T-cell (primary cell): ENCODE measurements around the gene ALPL. TPM values are rescaled to one million over a fixed set of nuclear protein-coding genes. Genes with fewer than 3 reads are reported as not detected.
A peak's percentile ranks its signal among the peaks of the same experiment; 100 is the strongest.

ENCODE experiments used
- ATAC-seq, 4 experiments: fragments of 200-7000 bp in 3 of 4; fragments of 150-1000 bp in 1 of 4; cut with Tn5 transposase; replicated peaks in 1 of 4; 1 replicate in 3 of 4; 2 replicates in 1 of 4; pipeline ENCODE4 v1.10.0; 2021; ENCODE audit warnings: moderate library complexity in 3 of 4, mild to moderate bottlenecking in 2 of 4, moderate number of reproducible peaks in 1 of 4
- CTCF ChIA-PET, 2 donors: fragments of 300-600 bp; sonication (Branson Sonifier 250); formaldehyde crosslinking; loops; one replicate each; lab custom pipeline; 2022; ENCODE audit warnings: antibody characterized with exemption in 2 of 2; lab: Charles Lee
- POLR2A ChIA-PET, 2 donors: fragments of 300-600 bp; sonication (Branson Sonifier 250); formaldehyde crosslinking; loops; one replicate each; lab custom pipeline; 2022; ENCODE audit warnings: antibody characterized with exemption in 2 of 2; lab: Charles Lee
- DNase-seq, 35 experiments: peaks; one replicate each; pipeline versions ENCODE4 v3.0.0 to v3.0.0-alpha.2; 2013 to 2023
- H3K27ac ChIP-seq: one replicate; pipeline ENCODE4 v1.5.1; 2013; ENCODE audit warnings: low read length
- H3K27me3 ChIP-seq, 2 experiments: replicated peaks in 1 of 2; 1 replicate in 1 of 2; 2 replicates in 1 of 2; pipeline versions ENCODE4 v1.6.1 to v1.7.0; 2013; ENCODE audit warnings: low read length in 1 of 2, mixed read lengths in 1 of 2; ENCODE audit not compliant: control insufficient read depth in 2 of 2, insufficient read depth in 2 of 2; ENCODE audit errors: extremely low read depth in 1 of 2
- H3K36me3 ChIP-seq, 2 donors: 1 replicate in 1 of 2; 2 replicates in 1 of 2; pipeline versions ENCODE4 v1.6.1 to v1.7.0; 2013; ENCODE audit warnings: low read length in 1 of 2; ENCODE audit not compliant: control insufficient read depth in 2 of 2, insufficient read depth in 1 of 2; ENCODE audit errors: extremely low read depth in 1 of 2
- H3K4me1 ChIP-seq, 2 experiments: 1 replicate in 1 of 2; 2 replicates in 1 of 2; pipeline versions ENCODE4 v1.6.1 to v1.7.0; 2013; ENCODE audit warnings: low read length in 2 of 2, mixed read lengths in 1 of 2; ENCODE audit not compliant: insufficient read depth in 2 of 2, control insufficient read depth in 1 of 2; ENCODE audit errors: extremely low read depth in 1 of 2
- H3K4me3 ChIP-seq, 2 donors: 1 replicate in 1 of 2; 2 replicates in 1 of 2; pipeline versions ENCODE4 v1.5.1 to v1.7.0; 2013; ENCODE audit warnings: mild to moderate bottlenecking in 2 of 2, low read length in 1 of 2, moderate library complexity in 1 of 2; ENCODE audit not compliant: control insufficient read depth in 1 of 2; ENCODE audit errors: extremely low read depth in 1 of 2
- H3K9me3 ChIP-seq: 2 replicates; pipeline ENCODE4 v1.7.0; 2013
- H3K27ac Mint-ChIP-seq, 2 donors: one replicate each; pipeline ENCODE4 v1.8.0; 2020 to 2021; ENCODE audit warnings: mild to moderate bottlenecking in 2 of 2, mixed read lengths in 2 of 2
- H3K27me3 Mint-ChIP-seq, 2 donors: one replicate each; pipeline ENCODE4 v1.8.0; 2021 to 2022; ENCODE audit warnings: mixed read lengths in 2 of 2
- H3K36me3 Mint-ChIP-seq: one replicate; pipeline ENCODE4 v1.8.0; 2021; ENCODE audit warnings: mixed read lengths
- H3K4me1 Mint-ChIP-seq, 3 donors: one replicate each; pipeline ENCODE4 v1.8.0; 2020 to 2022; ENCODE audit warnings: mixed read lengths in 3 of 3, mild to moderate bottlenecking in 1 of 3
- H3K4me3 Mint-ChIP-seq, 3 donors: one replicate each; pipeline ENCODE4 v1.8.0; 2020 to 2022; ENCODE audit warnings: mild to moderate bottlenecking in 3 of 3, mixed read lengths in 3 of 3, moderate library complexity in 3 of 3
- H3K9me3 Mint-ChIP-seq, 3 donors: one replicate each; pipeline ENCODE4 v1.8.0; 2020 to 2022; ENCODE audit warnings: mixed read lengths in 3 of 3
- WGBS: methylation state at CpG from one replicate; pipeline ENCODE4 v1.1.5; 2013; ENCODE audit warnings: missing lambda C conversion rate; ENCODE audit not compliant: insufficient coverage; 5-methylcytosine and 5-hydroxymethylcytosine counted together
- total RNA-seq, 35 experiments: library from RNA in 6 of 35; stranded (reverse) in 6 of 35; fragments of 120-200 nt in 1 of 35; gene quantifications; one replicate each; pipeline versions ENCODE4 v1.2.1 to v1.2.4 and lab custom pipeline; 2013 to 2026

Gene ALPL
- total RNA-seq, 5 donors from 2014 or later (not counting 1 experiment from before 2014, with no cell fraction given): 0.20 to 0.44 (median 0.41) TPM; not detected in 2

GRCh38 chr1:21607549-21608529, 98.6 kb downstream of the ALPL start:
- Histone ChIP-seq H3K4me1 (peaks cover 0 to 9% of the 10 kb centered on the region in 2 experiments), H3K27ac (no peak overlapping the region), H3K4me3 (no peak overlapping the region), H3K36me3 (no peaks in the 10 kb centered on the region), H3K27me3 (peaks cover 2 to 14% of the 10 kb centered on the region in 2 experiments), H3K9me3 (no peaks in the 10 kb centered on the region)
- Mint-ChIP-seq H3K4me1 (peaks cover 9 to 12% (median 12%) of the 10 kb centered on the region in 3 donors), H3K4me3 (peak overlapping the region in 1 of 3 donors; percentile 44), H3K36me3 (no peaks in the 10 kb centered on the region), H3K27ac (no peak overlapping the region), H3K27me3 (peaks cover 19% of the 10 kb centered on the region in 2 donors), H3K9me3 (no peaks in the 10 kb centered on the region)
- DNase-seq (peak in 16 of 35 experiments; percentile 3 to 32 (median 11)), ATAC-seq (peak in 3 of 4 experiments; percentile 41 to 59 (median 46))
- 28% methylated on average over 21 of the region's 37 CpGs for WGBS
- POLR2A ChIA-PET: no interaction called here
- CTCF ChIA-PET: no interaction called here

DNA sequence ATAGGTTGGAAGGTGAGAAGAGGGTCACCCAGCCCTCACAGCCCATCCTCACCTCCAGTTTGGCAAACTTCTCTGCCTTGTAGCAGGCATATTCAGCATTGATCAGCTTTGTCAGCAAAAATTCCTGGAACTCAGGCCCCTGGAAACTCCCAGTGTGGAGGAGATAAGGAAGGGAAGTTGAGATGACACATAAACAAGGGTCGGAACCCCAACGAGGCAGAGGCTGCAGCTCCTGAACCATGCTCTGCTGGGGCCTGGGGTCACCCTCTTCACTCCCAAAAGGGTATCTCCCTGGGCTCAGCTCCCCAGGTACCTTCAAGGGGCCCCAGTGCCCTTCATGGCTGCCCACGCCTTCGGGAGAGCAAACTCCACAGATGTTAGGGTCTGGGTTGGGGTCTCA, 99.6 kb downstream of the ALPL start:
- H3K4me3 Mint-ChIP-seq: no peak overlapping the region
- no peak overlapping the region for H3K27ac Mint-ChIP-seq
- no CpG with 5 or more reads among the region's 4 CpGs for WGBS
- peaks cover 0 to 9% of the 10 kb centered on the region in 2 experiments for H3K4me1 ChIP-seq
- DNase-seq: no peak
- ChIA-PET CTCF (no interaction called here), POLR2A (no interaction called here)
- no peak for ATAC-seq
- H3K9me3 Mint-ChIP-seq: no peaks in the 10 kb centered on the region
- peaks cover 9 to 12% (median 12%) of the 10 kb centered on the region in 3 donors for H3K4me1 Mint-ChIP-seq
- H3K4me3 ChIP-seq: no peak overlapping the region
- peaks cover 17 to 19% of the 10 kb centered on the region in 2 donors for H3K27me3 Mint-ChIP-seq
- no peaks in the 10 kb centered on the region for H3K36me3 Mint-ChIP-seq
- no peak overlapping the region for H3K27ac ChIP-seq
- H3K9me3 ChIP-seq: no peaks in the 10 kb centered on the region
- no peaks in the 10 kb centered on the region for H3K36me3 ChIP-seq
- H3K27me3 ChIP-seq: peaks cover 2 to 13% of the 10 kb centered on the region in 2 experiments

GRCh38 chr1:21610027-21610426, 100.8 kb downstream of the ALPL start:
- ATAC-seq (no peak), DNase-seq (no peak)
- Histone ChIP-seq H3K4me3 (no peak overlapping the region), H3K4me1 (peaks cover 0 to 9% of the 10 kb centered on the region in 2 experiments), H3K36me3 (no peaks in the 10 kb centered on the region), H3K27me3 (peaks cover 2 to 13% of the 10 kb centered on the region in 2 experiments), H3K9me3 (no peaks in the 10 kb centered on the region), H3K27ac (no peak overlapping the region)
- Mint-ChIP-seq H3K4me1 (peaks cover 9 to 12% (median 12%) of the 10 kb centered on the region in 3 donors), H3K9me3 (no peaks in the 10 kb centered on the region), H3K27ac (no peak overlapping the region), H3K27me3 (peaks cover 9 to 14% of the 10 kb centered on the region in 2 donors), H3K36me3 (no peaks in the 10 kb centered on the region), H3K4me3 (no peak overlapping the region)
- ChIA-PET CTCF (no interaction called here), POLR2A (no interaction called here)
- WGBS: 40% methylated on average over 10 of the region's 16 CpGs

DNA sequence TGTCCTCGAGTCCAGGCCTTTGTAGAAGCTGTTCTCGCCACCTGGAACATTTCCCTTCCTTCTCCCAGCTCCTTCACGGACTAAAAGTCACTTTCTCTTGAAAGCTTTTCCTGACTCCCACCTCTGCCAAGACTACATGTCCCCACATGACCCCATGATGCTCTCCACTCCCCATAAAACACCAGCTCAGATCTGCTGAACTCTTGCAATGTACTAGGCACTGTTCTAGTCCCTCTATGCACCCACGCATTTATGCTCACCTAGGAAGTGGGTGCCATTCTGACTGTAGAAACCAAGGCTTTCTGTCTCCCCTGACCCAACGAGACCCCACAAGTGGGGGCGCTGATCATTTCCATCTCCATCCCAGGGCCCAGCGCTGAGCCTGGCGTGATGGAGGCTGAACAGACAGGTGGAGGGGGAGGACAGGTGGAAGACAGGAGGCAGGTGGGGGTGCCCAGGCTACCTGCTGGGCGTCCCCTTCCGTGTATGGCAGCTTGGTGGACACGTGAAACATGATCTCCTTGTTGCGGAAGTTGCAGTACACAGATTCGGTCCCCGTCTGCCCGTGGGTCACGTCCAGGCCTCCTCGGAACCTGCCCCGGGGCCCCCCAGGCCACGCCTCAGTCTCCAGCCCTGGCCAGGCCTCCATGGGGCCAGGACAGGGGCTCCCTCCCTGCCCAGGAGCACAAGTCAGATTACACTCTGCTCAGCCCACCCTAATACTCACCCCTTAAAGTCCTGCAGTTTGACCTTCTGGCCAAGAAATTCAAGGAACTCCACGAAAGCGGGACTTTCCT, 102.0 kb downstream of the ALPL start:
- Mint-ChIP-seq H3K9me3 (no peaks in the 10 kb centered on the region), H3K4me3 (no peak overlapping the region), H3K4me1 (peaks cover 9 to 12% (median 12%) of the 10 kb centered on the region in 3 donors), H3K27ac (no peak overlapping the region), H3K27me3 (peaks cover 9 to 13% of the 10 kb centered on the region in 2 donors), H3K36me3 (no peaks in the 10 kb centered on the region)
- CTCF ChIA-PET: no interaction called here
- DNase-seq (no peak), ATAC-seq (no peak)
- 85% methylated on average over 17 of the region's 21 CpGs for WGBS
- no peak overlapping the region for H3K4me3 ChIP-seq
- POLR2A ChIA-PET: no interaction called here
- no peak overlapping the region for H3K27ac ChIP-seq
- no peaks in the 10 kb centered on the region for H3K36me3 ChIP-seq
- H3K27me3 ChIP-seq: peaks cover 2 to 13% of the 10 kb centered on the region in 2 experiments
- peaks cover 0 to 9% of the 10 kb centered on the region in 2 experiments for H3K4me1 ChIP-seq
- no peaks in the 10 kb centered on the region for H3K9me3 ChIP-seq

GRCh38 chr1:21612057-21612456, 102.8 kb downstream of the ALPL start:
- no peak overlapping the region for H3K4me3 ChIP-seq
- peaks cover 9 to 13% of the 10 kb centered on the region in 2 donors for H3K27me3 Mint-ChIP-seq
- H3K27ac ChIP-seq: no peak overlapping the region
- no peak overlapping the region for H3K27ac Mint-ChIP-seq
- ChIA-PET POLR2A (no interaction called here), CTCF (interaction anchor here in 1 of 2 donors (0.7 kb wide), 1 partner anchor 248 kb away, joined by 3 read pairs; no protein-coding TSS in a partner anchor)
- H3K9me3 Mint-ChIP-seq: no peaks in the 10 kb centered on the region
- H3K4me3 Mint-ChIP-seq: no peak overlapping the region
- no peaks in the 10 kb centered on the region for H3K36me3 Mint-ChIP-seq
- no peak for ATAC-seq
- H3K4me1 ChIP-seq: peaks cover 0 to 9% of the 10 kb centered on the region in 2 experiments
- 93% methylated on average over 9 of the region's 13 CpGs for WGBS
- peaks cover 1 to 10% of the 10 kb centered on the region in 2 experiments for H3K27me3 ChIP-seq
- peaks cover 8 to 12% (median 10%) of the 10 kb centered on the region in 3 donors for H3K4me1 Mint-ChIP-seq
- H3K36me3 ChIP-seq: no peaks in the 10 kb centered on the region
- DNase-seq: no peak
- H3K9me3 ChIP-seq: no peaks in the 10 kb centered on the region
